SHP77 treated with DMSO at 0.1 percent for 48 hours (cell line): ENCODE data around the gene OSBPL8.
"Not testable (repeated sequence)": the region's sequence is repeated elsewhere in the genome, so short reads cannot be mapped to it uniquely, and the experiment has no call there.

Experiments used
- DNase-seq: peaks from one replicate; lab custom pipeline; 2025; lab: John Stamatoyannopoulos, UW

OSBPL8 gene

GRCh38 chr12:76529226-76529918 is 30.2 kb downstream of the OSBPL8 start:
- no peak for DNase-seq

- DNase-seq = no peak
Observed at GRCh38 chr12:76523408-76523807, 36.2 kb downstream of the OSBPL8 start.

- DNase-seq = no peak
Observed at GRCh38 chr12:76520348-76520747, 39.2 kb downstream of the OSBPL8 start.

- DNase-seq = no peak
Observed at GRCh38 chr12:76519538-76519937, 40.0 kb downstream of the OSBPL8 start.

GRCh38 chr12:76518699-76519098 is 40.9 kb downstream of the OSBPL8 start:
- no peak for DNase-seq

GRCh38 chr12:76515271-76515670 is 44.3 kb downstream of the OSBPL8 start:
- no peak for DNase-seq

- DNase-seq = not testable (repeated sequence)
Observed at GRCh38 chr12:76511116-76511716, 48.4 kb downstream of the OSBPL8 start.

GRCh38 chr12:76508128-76508980 is 51.2 kb downstream of the OSBPL8 start:
- DNase-seq = no peak

- no peak for DNase-seq
Observed at GRCh38 chr12:76506149-76506548, 53.4 kb downstream of the OSBPL8 start.

GRCh38 chr12:76505050-76505449 is 54.5 kb downstream of the OSBPL8 start:
- DNase-seq = no peak

GRCh38 chr12:76504606-76505005 is 55.0 kb downstream of the OSBPL8 start:
- no peak for DNase-seq

- no peak for DNase-seq
Observed at GRCh38 chr12:76503957-76504356, 55.6 kb downstream of the OSBPL8 start.

- DNase-seq = no peak
Observed at GRCh38 chr12:76501390-76501789, 58.2 kb downstream of the OSBPL8 start.

GRCh38 chr12:76499136-76499535 is 60.4 kb downstream of the OSBPL8 start:
- not testable (repeated sequence) for DNase-seq

- no peak for DNase-seq
Observed at GRCh38 chr12:76495556-76495955, 64.0 kb downstream of the OSBPL8 start.

GRCh38 chr12:76491292-76491691 is 68.3 kb downstream of the OSBPL8 start:
- DNase-seq = no peak

GRCh38 chr12:76490763-76491162 is 68.8 kb downstream of the OSBPL8 start:
- DNase-seq = no peak

GRCh38 chr12:76489737-76490136 is 69.8 kb downstream of the OSBPL8 start:
- DNase-seq = no peak

- DNase-seq = no peak
Observed at GRCh38 chr12:76486011-76486410, 73.6 kb downstream of the OSBPL8 start.

- no peak for DNase-seq
Observed at GRCh38 chr12:76480796-76481195, 78.8 kb downstream of the OSBPL8 start.

- DNase-seq = no peak
Observed at GRCh38 chr12:76478045-76478444, 81.5 kb downstream of the OSBPL8 start.

- DNase-seq = not testable (repeated sequence)
Observed at GRCh38 chr12:76472862-76473261, 86.7 kb downstream of the OSBPL8 start.

- no peak for DNase-seq
Observed at GRCh38 chr12:76471579-76471978, 88.0 kb downstream of the OSBPL8 start.
